CD14-positive monocyte (primary cell): ENCODE data around the gene RDX. TPM values are rescaled to one million over a fixed set of nuclear protein-coding genes. Genes with fewer than 3 reads are reported as not detected.

Source experiments
- DNase-seq, 3 donors: peaks; one replicate each; pipeline ENCODE4 v3.0.0-alpha.2; 2011 to 2022
- H2AFZ ChIP-seq: 2 replicates; pipeline ENCODE4 v1.6.0; 2012; ENCODE audit warnings: mild to moderate bottlenecking, low read depth, low read length, inconsistent platforms; ENCODE audit not compliant: insufficient read depth, poor library complexity, severe bottlenecking
- H3K27ac ChIP-seq, 2 donors: 1 replicate in 1 of 2; 2 replicates in 1 of 2; pipeline ENCODE4 v1.5.1; 2012 to 2013; ENCODE audit warnings: low read length in 2 of 2, control low read depth in 1 of 2, inconsistent platforms in 1 of 2, low read depth in 1 of 2, mild to moderate bottlenecking in 1 of 2
- H3K27me3 ChIP-seq, 2 donors: one replicate each; pipeline versions ENCODE4 v1.6.0 to v1.6.1; 2011 to 2013; ENCODE audit warnings: low read length in 2 of 2; ENCODE audit not compliant: control insufficient read depth in 2 of 2, insufficient read depth in 2 of 2
- H3K36me3 ChIP-seq, 2 donors: replicated peaks in 1 of 2; 1 replicate in 1 of 2; 2 replicates in 1 of 2; pipeline versions ENCODE4 v1.5.1 to v1.6.1; 2012 to 2013; ENCODE audit warnings: low read length in 2 of 2, control low read depth in 1 of 2, inconsistent platforms in 1 of 2, mild to moderate bottlenecking in 1 of 2; ENCODE audit not compliant: insufficient read depth in 2 of 2, control insufficient read depth in 1 of 2
- H3K4me1 ChIP-seq, 2 donors: 1 replicate in 1 of 2; 2 replicates in 1 of 2; pipeline versions ENCODE4 v1.5.1 to v1.6.1; 2012 to 2013; ENCODE audit warnings: low read length in 2 of 2, control low read depth in 1 of 2, inconsistent platforms in 1 of 2, mild to moderate bottlenecking in 1 of 2, moderate library complexity in 1 of 2; ENCODE audit not compliant: insufficient read depth in 2 of 2, control insufficient read depth in 1 of 2
- H3K4me2 ChIP-seq: replicated peaks from 2 replicates; pipeline ENCODE3; 2012; ENCODE audit warnings: low read length, moderate library complexity, mild to moderate bottlenecking; ENCODE audit not compliant: poor library complexity, severe bottlenecking; ENCODE audit errors: extremely low read depth
- H3K4me3 ChIP-seq, 3 experiments: fragments of 200-600 bp in 1 of 3; sonication (generic) in 1 of 3; replicated peaks in 1 of 3; 1 replicate in 2 of 3; 2 replicates in 1 of 3; pipeline ENCODE4 v1.5.1; 2011 to 2013; ENCODE audit warnings: low read length in 3 of 3, mild to moderate bottlenecking in 3 of 3, control low read depth in 2 of 3, low read depth in 2 of 3, inconsistent platforms in 1 of 3, moderate library complexity in 1 of 3
- H3K79me2 ChIP-seq: 2 replicates; pipeline ENCODE4 v1.6.0; 2012; ENCODE audit warnings: mild to moderate bottlenecking, control low read depth, inconsistent platforms, low read length, moderate library complexity; ENCODE audit not compliant: insufficient read depth
- H3K9ac ChIP-seq: 2 replicates; pipeline ENCODE4 v1.6.0; 2017; ENCODE audit warnings: low read length, mild to moderate bottlenecking; ENCODE audit not compliant: insufficient read depth, poor library complexity, severe bottlenecking
- H3K9me3 ChIP-seq, 2 donors: replicated peaks in 1 of 2; 1 replicate in 1 of 2; 2 replicates in 1 of 2; pipeline versions ENCODE4 v1.5.1 to v1.6.1; 2012 to 2013; ENCODE audit warnings: low read length in 2 of 2, control low read depth in 1 of 2; ENCODE audit not compliant: control insufficient read depth in 1 of 2, insufficient read depth in 1 of 2
- H4K20me1 ChIP-seq: 2 replicates; pipeline ENCODE4 v1.6.0; 2012; ENCODE audit warnings: mild to moderate bottlenecking, low read length, control low read depth, moderate library complexity; ENCODE audit not compliant: insufficient read depth
- H3K27ac Mint-ChIP-seq, 7 donors: one replicate each; pipeline ENCODE4 v1.8.0; 2020; ENCODE audit warnings: mild to moderate bottlenecking in 7 of 7, mixed read lengths in 7 of 7, moderate library complexity in 6 of 7, inconsistent platforms in 2 of 7
- H3K27me3 Mint-ChIP-seq, 3 donors: one replicate each; pipeline ENCODE4 v1.8.0; 2021 to 2022; ENCODE audit warnings: low read depth in 3 of 3, mild to moderate bottlenecking in 3 of 3, mixed read lengths in 3 of 3, moderate library complexity in 3 of 3, inconsistent platforms in 1 of 3
- H3K36me3 Mint-ChIP-seq, 2 donors: one replicate each; pipeline ENCODE4 v1.8.0; 2020; ENCODE audit warnings: mixed read lengths in 2 of 2, inconsistent platforms in 1 of 2, mild to moderate bottlenecking in 1 of 2
- H3K4me1 Mint-ChIP-seq: one replicate; pipeline ENCODE4 v1.8.0; 2020; ENCODE audit warnings: mild to moderate bottlenecking, mixed read lengths
- H3K4me3 Mint-ChIP-seq, 2 donors: one replicate each; pipeline ENCODE4 v1.8.0; 2020; ENCODE audit warnings: mild to moderate bottlenecking in 2 of 2, mixed read lengths in 2 of 2, moderate library complexity in 1 of 2
- H3K9me3 Mint-ChIP-seq, 7 donors: one replicate each; pipeline ENCODE4 v1.8.0; 2020 to 2022; ENCODE audit warnings: mixed read lengths in 7 of 7, mild to moderate bottlenecking in 6 of 7, moderate library complexity in 6 of 7, inconsistent platforms in 2 of 7
- WGBS: methylation state at CpG from one replicate; pipeline ENCODE4 v1.1.5; 2013; ENCODE audit warnings: missing lambda C conversion rate; ENCODE audit not compliant: insufficient coverage; 5-methylcytosine and 5-hydroxymethylcytosine counted together
- intact Hi-C, 2 donors: fragments of 100-400 bp; cut with micrococcal nuclease; formaldehyde crosslinking; loops; one replicate each; pipeline versions ENCODE4 v1.15.0 to v1.15.1; 2023
- polyA plus RNA-seq, 3 donors: library from polyadenylated mRNA; depleted of rRNA in 1 of 3; unstranded in 2 of 3; stranded (reverse) in 1 of 3; fragments of 300-500 nt in 2 of 3; fragments of >200 nt in 1 of 3; fragmentation: Illumina TruSeq in 2 of 3; gene quantifications; 1 replicate in 2 of 3; 2 replicates in 1 of 3; pipeline ENCODE4 v1.2.3, GENCODE V29; 2012 to 2021
- TF ChIP-seq, protein P1 (sequence below): fragments of 200-600 bp; IDR thresholded peaks from one replicate; pipeline ENCODE4 v1.8.0; 2022; ENCODE audit warnings: antibody characterized with exemption, mild to moderate bottlenecking

Gene RDX
- polyA plus RNA-seq, 3 donors: 11.9 to 22.0 (median 20.9) TPM

DNA sequence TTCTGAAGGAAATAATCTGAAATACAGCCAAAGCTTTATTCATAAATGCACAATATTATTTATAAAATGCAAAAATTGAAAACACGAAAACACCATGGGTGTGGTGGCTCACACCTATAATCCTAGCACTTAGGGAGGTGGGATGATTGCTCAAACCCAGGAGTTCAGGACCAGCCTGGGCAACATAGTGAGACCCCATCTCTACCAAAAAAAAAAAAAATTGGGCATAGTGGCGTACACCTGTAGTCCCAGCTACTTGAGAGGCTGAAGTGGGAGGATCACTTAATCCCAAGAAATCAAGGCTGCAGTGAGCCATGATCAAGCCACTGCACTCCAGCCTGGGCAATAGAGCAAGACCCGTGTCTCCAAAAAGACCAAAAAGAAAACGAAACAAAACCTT, 5.2 kb upstream of the RDX start:
- no peak overlapping the region for H2AFZ ChIP-seq
- H3K9me3 Mint-ChIP-seq: no peaks in the 10 kb centered on the region
- no peaks in the 10 kb centered on the region for H3K36me3 Mint-ChIP-seq
- no peaks in the 10 kb centered on the region for H3K27me3 ChIP-seq
- peaks cover 1 to 8% (median 5%) of the 10 kb centered on the region in 3 donors for H3K27me3 Mint-ChIP-seq
- 95% methylated on average over 3 of the region's 4 CpGs for WGBS
- no peaks in the 10 kb centered on the region for H3K79me2 ChIP-seq
- H3K4me3 Mint-ChIP-seq: no peak overlapping the region
- no peak overlapping the region for H3K4me3 ChIP-seq
- H3K36me3 ChIP-seq: no peaks in the 10 kb centered on the region
- no peak overlapping the region for H3K27ac Mint-ChIP-seq
- no peak overlapping the region for H3K4me2 ChIP-seq
- intact Hi-C loops: no loop called here
- H4K20me1 ChIP-seq: no peaks in the 10 kb centered on the region
- H3K27ac ChIP-seq: no peak overlapping the region
- no peak overlapping the region for H3K9ac ChIP-seq
- peaks cover 10 to 19% of the 10 kb centered on the region in 2 donors for H3K4me1 ChIP-seq
- H3K9me3 ChIP-seq: no peaks in the 10 kb centered on the region
- H3K4me1 Mint-ChIP-seq: peaks cover 4% of the 10 kb centered on the region
- TF ChIP-seq, protein P1, sequence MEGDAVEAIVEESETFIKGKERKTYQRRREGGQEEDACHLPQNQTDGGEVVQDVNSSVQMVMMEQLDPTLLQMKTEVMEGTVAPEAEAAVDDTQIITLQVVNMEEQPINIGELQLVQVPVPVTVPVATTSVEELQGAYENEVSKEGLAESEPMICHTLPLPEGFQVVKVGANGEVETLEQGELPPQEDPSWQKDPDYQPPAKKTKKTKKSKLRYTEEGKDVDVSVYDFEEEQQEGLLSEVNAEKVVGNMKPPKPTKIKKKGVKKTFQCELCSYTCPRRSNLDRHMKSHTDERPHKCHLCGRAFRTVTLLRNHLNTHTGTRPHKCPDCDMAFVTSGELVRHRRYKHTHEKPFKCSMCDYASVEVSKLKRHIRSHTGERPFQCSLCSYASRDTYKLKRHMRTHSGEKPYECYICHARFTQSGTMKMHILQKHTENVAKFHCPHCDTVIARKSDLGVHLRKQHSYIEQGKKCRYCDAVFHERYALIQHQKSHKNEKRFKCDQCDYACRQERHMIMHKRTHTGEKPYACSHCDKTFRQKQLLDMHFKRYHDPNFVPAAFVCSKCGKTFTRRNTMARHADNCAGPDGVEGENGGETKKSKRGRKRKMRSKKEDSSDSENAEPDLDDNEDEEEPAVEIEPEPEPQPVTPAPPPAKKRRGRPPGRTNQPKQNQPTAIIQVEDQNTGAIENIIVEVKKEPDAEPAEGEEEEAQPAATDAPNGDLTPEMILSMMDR: no peak
- no peak for DNase-seq

DNA sequence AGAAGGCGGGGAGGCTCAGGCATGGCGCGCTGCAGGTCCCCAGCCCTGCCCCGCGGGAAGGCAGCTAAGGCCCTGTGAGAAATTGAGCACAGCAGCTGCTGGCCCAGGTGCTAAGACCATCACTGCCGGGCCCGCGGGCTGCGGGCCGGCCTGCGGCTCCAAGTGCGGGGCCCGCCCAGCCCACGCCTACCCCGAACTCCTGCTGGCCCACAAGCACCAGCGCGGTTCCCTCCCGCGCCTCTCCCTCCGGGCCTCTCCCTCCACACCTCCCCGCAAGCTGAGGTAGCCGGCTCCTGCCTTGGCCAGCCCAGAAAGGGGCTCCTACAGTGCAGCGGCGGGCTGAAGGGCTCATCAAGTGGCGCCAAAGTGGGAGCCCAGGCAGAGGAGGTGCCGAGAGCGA, 4.6 kb upstream of the RDX start:
- Mint-ChIP-seq H3K4me1 (peaks cover 4% of the 10 kb centered on the region), H3K4me3 (no peak overlapping the region), H3K27me3 (peaks cover 1 to 8% (median 5%) of the 10 kb centered on the region in 3 donors), H3K27ac (no peak overlapping the region), H3K9me3 (no peaks in the 10 kb centered on the region), H3K36me3 (no peaks in the 10 kb centered on the region)
- TF ChIP-seq, protein P1: no peak
- intact Hi-C loops: no loop called here
- Histone ChIP-seq H3K4me2 (no peak overlapping the region), H3K9ac (no peak overlapping the region), H3K27ac (no peak overlapping the region), H3K9me3 (no peaks in the 10 kb centered on the region), H3K4me3 (no peak overlapping the region), H3K27me3 (no peaks in the 10 kb centered on the region), H3K4me1 (peaks cover 10 to 19% of the 10 kb centered on the region in 2 donors), H2AFZ (no peak overlapping the region), H4K20me1 (no peaks in the 10 kb centered on the region), H3K79me2 (no peaks in the 10 kb centered on the region), H3K36me3 (no peaks in the 10 kb centered on the region)
- WGBS: 98% methylated on average over 18 of the region's 27 CpGs
- DNase-seq: no peak
